Measurements from ENCODE around the gene PLPPR4. TPM values are rescaled to one million over a fixed set of nuclear protein-coding genes. Genes with fewer than 3 reads are reported as not detected.
"Not testable (repeated sequence)": the region's sequence is repeated elsewhere in the genome, so short reads cannot be mapped to it uniquely, and the experiment has no call there.

The PLPPR4 gene
- total RNA-seq, 4 donors from 2014 or later: 0.84 to 8.8 (median 2.0) TPM

DNA sequence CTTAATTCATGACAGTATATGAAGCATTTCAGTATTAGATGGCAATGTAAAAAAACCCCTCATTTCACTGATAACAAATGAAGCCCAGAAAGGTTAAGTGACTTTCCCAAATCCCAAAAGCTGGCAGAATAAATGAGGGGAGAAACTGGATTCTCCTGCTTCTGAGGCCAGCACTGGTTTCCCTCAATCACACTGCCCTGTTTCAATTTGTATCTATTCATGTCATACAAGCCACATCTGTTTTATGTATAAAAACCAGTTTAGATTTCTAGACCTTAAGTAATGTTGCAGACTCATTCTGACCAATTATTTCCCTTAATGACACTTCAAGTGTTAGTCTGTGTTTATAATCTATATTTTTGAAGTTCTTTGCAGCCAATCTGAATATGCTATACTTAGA lies 16.8 kb downstream of the PLPPR4 start:
- ATAC-seq (ENCODE audit: low FRiP score) (no peak), DNase-seq (ENCODE audit: low spot score) (no peak)
- TF ChIP-seq, protein P1, sequence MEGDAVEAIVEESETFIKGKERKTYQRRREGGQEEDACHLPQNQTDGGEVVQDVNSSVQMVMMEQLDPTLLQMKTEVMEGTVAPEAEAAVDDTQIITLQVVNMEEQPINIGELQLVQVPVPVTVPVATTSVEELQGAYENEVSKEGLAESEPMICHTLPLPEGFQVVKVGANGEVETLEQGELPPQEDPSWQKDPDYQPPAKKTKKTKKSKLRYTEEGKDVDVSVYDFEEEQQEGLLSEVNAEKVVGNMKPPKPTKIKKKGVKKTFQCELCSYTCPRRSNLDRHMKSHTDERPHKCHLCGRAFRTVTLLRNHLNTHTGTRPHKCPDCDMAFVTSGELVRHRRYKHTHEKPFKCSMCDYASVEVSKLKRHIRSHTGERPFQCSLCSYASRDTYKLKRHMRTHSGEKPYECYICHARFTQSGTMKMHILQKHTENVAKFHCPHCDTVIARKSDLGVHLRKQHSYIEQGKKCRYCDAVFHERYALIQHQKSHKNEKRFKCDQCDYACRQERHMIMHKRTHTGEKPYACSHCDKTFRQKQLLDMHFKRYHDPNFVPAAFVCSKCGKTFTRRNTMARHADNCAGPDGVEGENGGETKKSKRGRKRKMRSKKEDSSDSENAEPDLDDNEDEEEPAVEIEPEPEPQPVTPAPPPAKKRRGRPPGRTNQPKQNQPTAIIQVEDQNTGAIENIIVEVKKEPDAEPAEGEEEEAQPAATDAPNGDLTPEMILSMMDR (IDR thresholded peaks at IDR 0.05): no peak

DNA sequence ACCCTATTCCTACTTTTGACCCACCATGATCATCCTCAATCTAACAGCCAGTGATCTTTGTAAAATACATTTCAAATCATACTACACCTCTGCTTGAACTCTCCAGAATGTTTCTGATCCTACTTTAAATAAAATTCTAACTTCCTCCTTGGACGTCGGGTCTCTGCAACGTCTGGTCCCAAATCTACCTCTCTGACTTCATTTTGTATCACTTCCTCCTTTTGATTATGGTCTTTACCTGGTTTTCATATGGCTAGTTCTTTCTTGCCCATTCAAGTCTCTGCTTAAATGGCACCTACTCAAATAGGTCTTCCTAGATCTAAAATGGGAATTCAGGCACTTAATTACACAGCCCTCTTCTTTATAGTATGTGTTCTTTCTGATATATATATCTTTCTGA lies 18.2 kb downstream of the PLPPR4 start:
- DNase-seq (ENCODE audit: low spot score) (no peak), ATAC-seq (ENCODE audit: low FRiP score) (no peak)
- TF ChIP-seq, protein P1 (IDR thresholded peaks at IDR 0.05): no peak

DNA sequence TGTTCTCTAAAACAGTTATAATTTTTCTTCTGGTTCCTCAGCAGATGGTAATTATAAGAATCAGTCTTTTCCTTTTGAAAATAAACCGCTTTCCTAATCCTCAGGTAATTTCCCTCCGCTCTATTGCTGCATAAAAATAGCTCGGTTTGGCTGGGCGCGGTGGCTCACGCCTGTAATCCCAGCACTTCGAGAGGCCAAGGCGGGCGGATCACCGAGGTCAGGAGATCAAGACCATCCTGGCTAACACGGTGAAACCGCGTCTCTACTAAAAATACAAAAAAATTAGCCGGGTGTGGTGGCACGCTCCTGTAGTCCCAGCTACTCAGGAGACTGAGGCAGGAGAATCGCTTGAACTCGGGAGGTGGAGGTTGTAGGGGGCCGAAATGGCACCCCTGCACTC lies 19.2 kb downstream of the PLPPR4 start:
- not testable (repeated sequence) for ATAC-seq (ENCODE audit: low FRiP score); DNase-seq (ENCODE audit: low spot score)

DNA sequence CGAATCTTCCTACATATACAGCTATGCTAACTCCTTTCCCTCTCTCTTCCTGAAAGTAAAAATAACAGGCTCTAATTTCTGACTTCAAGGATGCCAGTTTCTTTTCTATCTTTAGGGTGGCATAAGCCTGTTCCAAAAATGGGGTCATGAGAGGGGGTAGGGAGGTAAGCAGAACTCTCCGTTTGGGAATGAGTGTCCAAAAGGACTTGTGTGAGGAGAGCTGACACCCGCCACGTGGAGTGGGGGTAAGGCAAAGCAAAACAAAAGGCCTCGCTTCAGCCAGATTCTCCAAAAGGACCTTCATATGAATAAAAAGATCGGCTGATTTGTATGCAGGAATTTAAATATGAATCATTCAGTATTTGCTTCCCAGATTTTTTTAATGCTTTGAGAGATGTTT lies 28.6 kb downstream of the PLPPR4 start:
- ATAC-seq (ENCODE audit: low FRiP score) (no peak), DNase-seq (ENCODE audit: low spot score) (no peak)

DNA sequence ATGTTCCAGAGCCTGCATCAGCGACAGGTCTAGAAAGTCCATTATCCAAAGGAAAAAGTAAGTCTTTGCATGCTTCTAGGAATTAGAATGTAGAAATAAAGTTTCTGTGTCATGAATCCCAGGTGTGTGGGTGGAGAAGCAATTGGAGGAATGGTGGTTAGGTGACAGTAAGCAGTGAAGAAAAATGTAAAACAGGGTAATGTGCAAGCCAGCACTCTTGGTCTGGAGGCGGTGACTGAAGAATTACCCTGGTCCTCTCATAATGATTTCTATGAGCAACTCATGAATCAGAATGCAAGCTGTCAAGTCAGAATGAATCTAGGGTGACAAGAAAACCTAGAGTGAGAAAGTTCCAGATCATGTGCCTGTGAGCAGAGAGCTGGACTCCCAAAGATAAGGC lies 33.6 kb downstream of the PLPPR4 start:
- no peak for ATAC-seq (ENCODE audit: low FRiP score)
- no peak for DNase-seq (ENCODE audit: low spot score)
- TF ChIP-seq, protein P1 (IDR thresholded peaks at IDR 0.05): no peak

More for the DNA sequence above, 28.6 kb downstream of the PLPPR4 start:
- TF ChIP-seq, protein P1 (IDR thresholded peaks at IDR 0.05): no peak

DNA sequence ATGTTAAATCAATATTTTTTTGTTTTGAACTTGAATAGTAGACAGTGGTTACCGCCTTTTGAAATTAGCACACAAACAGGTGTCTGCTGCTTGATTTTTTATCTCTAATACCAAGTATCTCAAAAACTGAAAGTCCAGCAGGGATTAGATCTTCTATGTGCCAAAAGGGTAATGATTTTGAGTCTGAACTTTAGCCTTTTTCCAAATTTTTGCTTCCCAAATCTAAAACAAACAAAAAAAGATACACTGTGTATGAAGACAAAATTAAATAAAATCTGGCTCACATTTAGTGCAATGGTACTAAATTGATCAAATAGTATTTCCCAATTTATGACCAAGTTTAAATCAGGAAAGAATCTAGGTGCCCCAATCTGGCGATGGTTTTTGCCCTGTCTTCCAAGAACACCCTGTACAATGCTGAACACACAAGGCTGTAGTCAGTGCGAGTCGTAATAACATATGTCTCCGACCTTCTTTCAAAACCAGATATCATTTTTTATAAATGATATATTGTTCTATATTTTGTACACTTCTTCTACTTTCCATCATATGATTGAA lies 40.5 kb downstream of the PLPPR4 start:
- TF ChIP-seq, protein P1 (IDR thresholded peaks at IDR 0.05): no peak
- ATAC-seq (ENCODE audit: low FRiP score): no peak

DNA sequence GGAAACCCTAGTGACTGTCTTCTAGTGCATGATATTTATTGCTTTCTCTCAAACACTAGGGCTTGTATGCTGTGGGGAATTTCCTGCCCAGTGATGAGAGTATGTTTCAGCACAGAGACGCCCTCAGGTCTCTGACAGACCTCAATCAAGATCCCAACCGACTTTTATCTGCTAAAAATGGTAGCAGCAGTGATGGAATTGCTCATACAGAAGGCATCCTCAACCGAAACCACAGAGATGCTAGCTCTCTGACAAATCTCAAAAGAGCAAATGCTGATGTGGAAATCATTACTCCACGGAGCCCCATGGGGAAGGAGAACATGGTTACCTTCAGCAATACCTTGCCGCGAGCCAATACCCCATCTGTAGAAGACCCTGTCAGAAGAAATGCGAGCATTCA lies 41.3 kb downstream of the PLPPR4 start:
- ATAC-seq (ENCODE audit: low FRiP score): no peak
- TF ChIP-seq, protein P1 (IDR thresholded peaks at IDR 0.05): no peak

More for the DNA sequence above, 40.5 kb downstream of the PLPPR4 start:
- no peak for DNase-seq (ENCODE audit: low spot score)

More for the DNA sequence above, 41.3 kb downstream of the PLPPR4 start:
- no peak for DNase-seq (ENCODE audit: low spot score)
